ENCODE measurements around the gene TJP1.
"Not testable (repeated sequence)": the region's sequence is repeated elsewhere in the genome, so short reads cannot be mapped to it uniquely, and the experiment has no call there.

The TJP1 gene

GRCh38 chr15:29696950-29697738 lies 125.1 kb downstream of the TJP1 start:
- DNase-seq, result no peak

GRCh38 chr15:29696506-29696905 lies 125.8 kb downstream of the TJP1 start:
- DNase-seq, result not testable (repeated sequence)

- DNase-seq, result no peak
Measured at GRCh38 chr15:29695489-29696167, 126.6 kb downstream of the TJP1 start.

GRCh38 chr15:29693225-29693624 lies 129.0 kb downstream of the TJP1 start:
- DNase-seq, result no peak

DNA sequence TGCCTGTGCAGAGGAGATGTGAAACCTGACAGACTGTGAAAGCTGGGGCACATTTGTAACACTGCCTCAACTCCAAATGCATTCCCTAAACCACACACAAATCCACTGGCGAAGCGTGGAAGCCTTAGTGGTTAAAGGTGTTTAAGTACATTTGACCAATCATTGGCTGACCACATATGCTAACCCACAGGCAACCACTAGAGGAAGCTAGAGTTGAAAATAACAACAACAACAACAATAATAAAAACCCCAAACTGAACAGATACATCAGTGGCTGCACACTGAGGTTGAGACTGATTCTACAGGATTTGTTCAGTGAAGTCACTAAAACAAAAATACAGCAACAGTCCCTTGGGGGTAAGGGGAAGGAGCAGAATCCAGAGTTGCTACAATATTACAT lies 129.7 kb downstream of the TJP1 start:
- no peak for DNase-seq

DNA sequence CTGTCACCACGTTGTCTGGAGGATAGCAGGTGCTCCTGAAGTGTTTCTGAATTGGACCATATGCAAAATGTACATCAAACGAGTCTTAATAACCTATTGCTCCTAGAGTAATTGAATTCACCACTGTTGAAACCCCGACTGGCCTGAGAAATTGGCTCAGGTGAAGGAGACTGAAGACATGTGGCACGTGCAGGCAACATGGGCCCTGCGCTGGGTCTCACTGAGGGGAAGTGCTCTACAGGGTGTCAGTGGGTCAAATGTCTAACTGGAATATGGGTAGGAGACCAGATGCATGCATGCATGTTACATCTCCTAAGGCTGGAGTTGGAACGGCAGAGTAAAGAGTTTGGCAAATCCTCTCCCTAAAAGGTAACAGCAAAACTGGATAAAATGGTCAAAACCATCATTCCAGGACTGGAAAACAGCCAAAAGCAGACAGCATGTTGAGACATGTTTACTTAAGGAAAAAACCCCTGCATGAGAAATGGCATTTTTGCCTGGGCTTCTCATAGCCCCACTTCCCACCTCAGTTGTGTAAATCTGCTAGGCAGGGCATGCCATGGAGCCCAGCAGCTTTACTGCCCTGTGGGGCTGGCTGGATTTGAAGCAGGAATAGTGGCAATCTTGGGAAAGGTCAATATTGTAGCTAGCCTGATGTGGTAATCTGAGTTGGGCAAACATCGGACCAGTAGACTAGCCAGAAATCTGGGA lies 131.3 kb downstream of the TJP1 start:
- DNase-seq, result no peak

DNA sequence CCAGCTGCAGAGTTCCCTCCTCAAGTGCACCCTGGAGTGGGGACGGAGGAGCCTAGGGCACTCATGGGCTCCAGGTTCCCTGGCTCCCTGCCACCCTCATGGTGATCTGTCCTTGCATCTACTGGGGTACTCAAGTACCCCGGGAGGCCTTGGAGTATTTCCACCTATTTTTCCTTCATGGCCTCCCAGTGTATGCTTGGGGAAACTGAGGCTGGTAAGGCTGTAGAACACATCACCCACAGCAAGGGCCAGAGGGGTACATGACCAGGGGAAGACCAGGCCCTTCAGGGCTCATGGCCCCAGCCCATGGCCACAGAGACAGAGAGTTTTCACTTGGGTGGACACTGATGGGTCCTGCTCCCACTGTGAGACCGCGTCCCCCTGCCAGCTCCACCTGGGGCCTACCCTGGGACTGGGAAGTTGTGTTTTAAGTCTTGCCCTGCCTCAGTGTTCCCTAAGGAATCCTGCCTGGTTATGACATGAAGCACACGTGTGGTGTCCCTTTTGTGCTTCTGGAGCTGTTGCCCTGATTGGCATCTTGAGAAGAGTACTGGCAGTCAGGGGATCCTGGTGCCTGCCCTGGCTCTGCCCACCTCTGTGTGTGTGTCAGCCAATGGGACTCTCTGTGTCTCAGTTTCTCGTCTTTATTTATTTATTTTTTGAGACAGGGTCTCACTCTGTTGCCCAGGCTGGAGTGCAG lies 132.8 kb downstream of the TJP1 start:
- no peak for DNase-seq

DNA sequence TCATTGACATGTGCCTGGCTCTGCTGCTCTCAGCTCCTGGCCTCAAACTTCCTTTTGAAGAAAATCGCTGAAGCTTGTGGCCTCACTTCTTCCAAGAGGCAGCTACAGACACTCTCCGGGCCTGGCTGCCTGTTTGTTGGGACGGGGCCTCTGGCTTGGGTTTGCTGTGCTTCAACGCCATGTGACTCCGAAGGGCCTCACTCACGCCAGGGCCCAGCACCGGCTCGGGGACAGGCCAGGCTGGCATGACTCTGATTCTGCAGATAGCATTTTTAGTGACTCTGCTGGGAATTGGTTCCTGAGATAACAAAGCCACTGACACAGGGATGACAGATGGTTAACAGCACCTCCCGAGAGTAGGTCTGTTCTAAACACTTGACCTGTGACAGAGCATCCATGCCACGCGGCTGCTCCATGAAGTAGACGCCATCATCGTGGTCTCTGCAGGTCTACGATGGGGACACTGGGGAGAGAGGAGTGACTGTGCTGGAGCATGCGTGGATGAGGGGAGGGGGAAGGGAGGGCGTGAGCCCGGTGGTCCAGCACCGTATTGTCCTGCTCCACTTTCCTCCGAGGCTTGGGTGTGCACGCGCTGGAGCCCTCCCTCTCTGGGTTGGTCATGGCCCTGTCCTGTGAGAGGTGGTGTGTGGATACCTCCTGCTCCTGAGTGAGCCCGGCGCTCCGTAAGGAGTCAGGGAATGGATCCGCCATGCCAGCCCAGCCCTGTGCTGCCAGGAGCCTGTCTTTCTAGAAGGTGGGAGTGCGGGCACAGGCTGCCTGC lies 133.6 kb downstream of the TJP1 start:
- no peak for DNase-seq

DNA sequence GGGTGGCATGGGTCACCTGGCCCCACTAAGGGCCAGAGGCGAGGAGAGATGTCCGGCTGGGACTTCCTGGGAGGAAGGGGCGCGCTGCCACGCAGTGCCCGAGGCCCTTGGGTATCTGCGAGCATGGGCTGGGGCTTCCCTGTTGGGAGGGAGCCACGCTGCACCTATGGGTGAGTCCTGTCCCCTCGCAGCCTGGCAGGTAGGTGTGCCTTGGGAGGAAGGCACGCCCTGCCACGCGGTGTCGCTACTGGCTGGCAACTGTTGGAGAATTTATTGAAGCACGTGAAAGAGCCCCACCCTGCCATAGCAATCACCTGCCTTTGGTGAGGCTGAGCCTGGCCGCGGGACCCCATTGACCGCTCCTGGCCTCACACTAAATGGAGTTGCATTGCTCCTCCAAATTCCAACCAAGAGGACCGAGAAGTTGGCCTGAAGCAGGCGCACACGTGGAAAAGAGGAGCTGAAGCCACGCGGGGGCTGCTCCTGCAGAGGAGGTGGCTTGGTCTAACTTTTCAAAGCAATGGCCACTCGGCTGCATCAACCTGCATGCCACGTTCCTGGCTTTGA lies 134.2 kb downstream of the TJP1 start:
- DNase-seq, result no peak

DNA sequence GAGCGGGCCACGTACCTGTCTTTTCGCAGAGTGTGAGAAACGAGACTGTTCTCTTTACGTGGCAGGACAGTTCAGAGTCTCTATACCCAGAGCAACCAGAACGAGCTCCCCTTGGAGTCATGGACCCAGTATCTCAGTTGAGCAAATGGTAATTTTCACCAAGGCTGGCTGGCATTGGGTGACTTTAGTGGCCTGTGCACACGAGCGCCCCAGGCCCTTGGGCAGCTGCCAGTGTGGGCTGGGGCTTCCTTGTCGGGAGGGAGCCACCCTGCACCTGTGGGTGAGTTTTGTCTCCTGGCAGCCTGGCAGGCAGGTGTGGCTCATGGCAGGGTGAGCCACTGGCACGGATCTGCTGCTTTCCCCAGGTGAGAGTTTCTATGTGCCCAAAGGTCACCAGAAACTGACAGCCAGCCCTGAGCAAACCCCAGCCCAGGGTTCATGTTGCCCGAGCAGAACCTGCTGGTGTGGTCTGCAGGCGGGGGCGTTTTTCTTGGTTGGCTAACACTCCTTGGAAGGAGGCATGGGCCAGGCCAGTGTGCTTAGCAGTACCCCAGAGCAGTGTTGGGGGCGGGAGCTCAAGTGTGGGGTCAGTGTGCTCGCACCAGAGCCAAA lies 135.0 kb downstream of the TJP1 start:
- DNase-seq, result no peak

DNA sequence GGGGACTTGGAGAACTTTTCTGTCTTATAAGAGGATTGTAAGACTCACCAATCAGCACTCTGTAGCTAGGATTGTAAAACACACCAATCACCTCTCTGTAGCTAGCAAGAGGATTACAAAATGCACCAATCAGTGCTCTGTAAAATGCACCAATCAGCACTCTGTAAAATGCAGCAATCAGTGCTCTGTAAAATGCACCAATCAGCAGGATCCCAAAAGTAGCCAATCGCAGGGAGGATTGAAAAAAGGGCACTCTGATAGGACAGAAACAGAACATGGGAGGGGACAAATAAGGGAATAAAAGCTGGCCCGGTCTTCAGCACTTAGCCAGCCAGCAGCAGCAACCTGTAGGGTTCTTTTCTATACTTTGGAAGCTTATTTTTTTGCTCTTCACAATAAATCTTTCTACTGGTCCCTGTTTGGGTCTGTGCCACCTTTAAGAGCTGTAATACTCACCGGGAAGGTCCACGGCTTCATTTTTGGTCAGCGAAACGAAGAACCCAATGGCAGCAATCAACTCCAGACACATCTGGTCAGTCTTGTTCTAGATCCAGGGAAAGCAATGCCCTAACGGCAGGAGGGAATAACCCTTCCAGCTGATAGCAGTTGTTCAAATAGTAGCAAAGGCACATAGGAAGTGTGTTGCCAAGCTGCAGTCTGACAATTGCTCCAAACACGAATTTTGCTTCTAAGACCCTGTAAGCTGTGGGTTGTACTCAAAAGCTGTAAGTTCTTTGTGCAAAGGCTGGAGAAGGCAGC lies 135.6 kb downstream of the TJP1 start:
- DNase-seq, result no peak

DNA sequence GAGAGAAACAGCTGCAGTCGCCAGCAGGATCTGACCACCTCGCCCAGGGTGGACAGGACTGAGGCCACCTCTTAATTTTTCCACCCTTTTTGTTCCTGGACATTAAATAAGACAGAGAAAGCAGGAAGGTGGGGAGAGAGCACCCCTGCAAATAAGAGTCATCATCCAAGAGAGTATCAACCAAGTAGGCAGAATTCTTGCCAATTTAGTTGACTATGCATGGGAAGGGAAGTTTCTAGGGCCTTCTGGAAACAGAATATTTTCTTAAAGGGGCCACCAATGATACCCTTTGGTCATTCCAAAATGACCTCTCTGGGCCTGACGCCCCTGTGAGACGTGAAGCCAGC lies 136.2 kb downstream of the TJP1 start:
- DNase-seq, result no peak

- DNase-seq, result no peak
Measured at GRCh38 chr15:29685156-29686078, 136.9 kb downstream of the TJP1 start.

GRCh38 chr15:29682781-29683180 lies 139.5 kb downstream of the TJP1 start:
- no peak for DNase-seq

- no peak for DNase-seq
Measured at GRCh38 chr15:29682361-29682760, 139.9 kb downstream of the TJP1 start.

GRCh38 chr15:29681946-29682345 lies 140.3 kb downstream of the TJP1 start:
- DNase-seq, result no peak

GRCh38 chr15:29681166-29681845 lies 141.0 kb downstream of the TJP1 start:
- no peak for DNase-seq

- no peak for DNase-seq
Measured at GRCh38 chr15:29680465-29681165, 141.7 kb downstream of the TJP1 start.
